Loucy (cell line): ENCODE results near the gene SYNPO2L.
"Not testable (repeated sequence)": the region's sequence is repeated elsewhere in the genome, so short reads cannot be mapped to it uniquely, and the experiment has no call there.

ENCODE experiments used
- H2AFZ ChIP-seq: fragments of 200-600 bp; sonication (generic); 2 replicates; pipeline ENCODE4 v1.6.0; 2016; ENCODE audit warnings: antibody characterized with exemption, mild to moderate bottlenecking, low read length, moderate library complexity
- H3F3A ChIP-seq: fragments of 200-600 bp; 2 replicates; pipeline ENCODE4 v1.6.0; 2016; ENCODE audit warnings: antibody characterized with exemption, low read depth, mild to moderate bottlenecking
- H3K27me3 ChIP-seq: fragments of 200-600 bp; sonication (generic); 2 replicates; pipeline ENCODE4 v1.6.1; 2014; ENCODE audit warnings: low read length, mild to moderate bottlenecking; ENCODE audit not compliant: insufficient read depth, poor library complexity, severe bottlenecking
- H3K36me3 ChIP-seq: fragments of 200-600 bp; sonication (generic); 2 replicates; pipeline ENCODE4 v1.6.1; 2016; ENCODE audit warnings: low read length; ENCODE audit not compliant: insufficient read depth
- H3K4me1 ChIP-seq: fragments of 200-600 bp; sonication (generic); 2 replicates; pipeline ENCODE4 v1.5.1; 2014; ENCODE audit warnings: low read length, mild to moderate bottlenecking; ENCODE audit not compliant: insufficient read depth, poor library complexity, severe bottlenecking
- H3K4me2 ChIP-seq: fragments of 200-600 bp; sonication (generic); 2 replicates; pipeline ENCODE4 v1.6.0; 2014; ENCODE audit warnings: antibody characterized with exemption, low read length, low read depth, mild to moderate bottlenecking; ENCODE audit not compliant: poor library complexity, severe bottlenecking
- H3K4me3 ChIP-seq: fragments of 200-600 bp; sonication (generic); 2 replicates; pipeline ENCODE4 v1.5.1; 2014; ENCODE audit warnings: low read length, mild to moderate bottlenecking, mixed read lengths; ENCODE audit not compliant: poor library complexity, severe bottlenecking
- H3K79me2 ChIP-seq: fragments of 200-600 bp; sonication (generic); 2 replicates; pipeline ENCODE4 v1.6.1; 2014; ENCODE audit warnings: low read length; ENCODE audit not compliant: insufficient read depth
- H3K9ac ChIP-seq: fragments of 200-600 bp; sonication (generic); 2 replicates; pipeline ENCODE4 v1.6.0; 2014; ENCODE audit warnings: mild to moderate bottlenecking, low read depth, low read length, moderate library complexity; ENCODE audit not compliant: poor library complexity, severe bottlenecking
- H3K9me2 ChIP-seq: fragments of 200-600 bp; sonication (generic); replicated peaks from 2 replicates; pipeline ENCODE4 v1.6.1; 2016; ENCODE audit warnings: low read depth, low read length, mixed read lengths
- H3K9me3 ChIP-seq: fragments of 200-600 bp; sonication (generic); 2 replicates; pipeline ENCODE4 v1.6.1; 2014; ENCODE audit warnings: mild to moderate bottlenecking, antibody characterized with exemption, low read length, low read depth; ENCODE audit not compliant: insufficient read depth
- H4K20me1 ChIP-seq: fragments of 200-600 bp; sonication (generic); 2 replicates; pipeline ENCODE4 v1.6.0; 2014; ENCODE audit warnings: antibody characterized with exemption, low read length, mild to moderate bottlenecking; ENCODE audit not compliant: insufficient read depth, poor library complexity, severe bottlenecking

SYNPO2L gene

DNA sequence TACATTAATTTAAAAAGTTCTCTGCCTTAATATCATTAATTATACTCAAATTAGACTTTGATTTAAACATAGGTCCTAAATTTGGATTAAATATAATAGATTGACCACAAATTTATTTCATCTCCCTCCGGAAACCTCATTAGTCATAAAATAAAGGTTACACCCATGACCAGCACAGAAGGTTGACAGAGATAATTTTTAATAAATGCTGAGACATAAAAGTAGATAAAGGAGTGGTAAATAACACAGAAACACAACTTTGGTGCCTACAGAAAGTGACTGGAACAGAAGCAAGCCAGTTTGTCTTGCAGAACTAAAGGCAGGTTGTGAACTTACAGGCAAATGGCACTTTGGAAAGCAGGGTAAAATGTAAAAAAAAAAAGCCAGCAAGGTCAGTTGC, 31.8 kb upstream of the SYNPO2L start:
- not testable (repeated sequence) for H3K79me2 ChIP-seq, H3K9ac ChIP-seq, H4K20me1 ChIP-seq, H3F3A ChIP-seq, H3K36me3 ChIP-seq, H3K9me2 ChIP-seq, H3K27me3 ChIP-seq, H3K9me3 ChIP-seq, H3K4me2 ChIP-seq, H3K4me1 ChIP-seq, H3K4me3 ChIP-seq, H2AFZ ChIP-seq

DNA sequence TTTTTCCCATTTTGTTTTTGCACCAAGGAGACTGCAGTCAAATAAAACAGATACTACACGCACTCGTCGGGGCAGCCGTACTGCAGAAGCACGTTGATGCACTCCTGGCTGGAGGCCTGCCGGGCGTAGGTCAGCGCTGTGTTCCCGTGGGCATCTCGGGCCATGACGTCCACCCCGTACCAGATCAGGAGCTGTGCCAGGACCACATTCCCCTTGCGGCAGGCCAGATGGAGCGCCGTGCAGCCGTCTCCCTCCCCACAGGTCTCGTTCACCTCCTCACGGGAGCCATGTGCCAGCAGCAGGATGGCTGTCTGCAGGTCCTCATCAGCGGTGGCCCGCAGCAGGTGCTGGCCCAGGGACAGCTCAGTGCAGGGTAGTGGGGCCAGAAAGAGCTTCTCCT, 18.7 kb upstream of the SYNPO2L start:
- H3K9me2 ChIP-seq, H3K4me1 ChIP-seq, H2AFZ ChIP-seq, H3K36me3 ChIP-seq, H3K4me3 ChIP-seq, H3K27me3 ChIP-seq, H3K9ac ChIP-seq, H4K20me1 ChIP-seq, H3K79me2 ChIP-seq, H3K9me3 ChIP-seq, H3K4me2 ChIP-seq, H3F3A ChIP-seq: not testable (repeated sequence)

DNA sequence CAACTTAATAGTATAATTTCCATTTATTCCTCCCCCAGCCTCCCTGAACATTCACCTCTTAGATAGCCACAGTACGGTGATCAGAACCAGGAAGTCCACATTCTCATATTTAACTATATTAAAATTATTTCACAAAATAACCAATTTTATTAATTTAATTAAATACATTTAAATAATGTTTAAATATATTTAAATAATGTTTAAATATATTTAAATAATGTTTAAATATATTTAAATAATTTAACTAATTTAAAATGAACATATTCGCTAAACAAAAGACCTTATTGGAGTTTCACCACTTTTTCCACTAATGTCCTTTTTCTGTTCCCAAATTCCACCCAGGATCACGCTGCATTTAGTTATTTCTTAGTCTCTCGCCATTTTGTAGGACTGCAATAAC, 12.5 kb upstream of the SYNPO2L start:
- H3K4me1 ChIP-seq, H2AFZ ChIP-seq, H3K4me2 ChIP-seq, H3F3A ChIP-seq, H3K9me2 ChIP-seq, H3K9ac ChIP-seq, H4K20me1 ChIP-seq, H3K9me3 ChIP-seq, H3K27me3 ChIP-seq, H3K79me2 ChIP-seq, H3K36me3 ChIP-seq, H3K4me3 ChIP-seq: not testable (repeated sequence)

DNA sequence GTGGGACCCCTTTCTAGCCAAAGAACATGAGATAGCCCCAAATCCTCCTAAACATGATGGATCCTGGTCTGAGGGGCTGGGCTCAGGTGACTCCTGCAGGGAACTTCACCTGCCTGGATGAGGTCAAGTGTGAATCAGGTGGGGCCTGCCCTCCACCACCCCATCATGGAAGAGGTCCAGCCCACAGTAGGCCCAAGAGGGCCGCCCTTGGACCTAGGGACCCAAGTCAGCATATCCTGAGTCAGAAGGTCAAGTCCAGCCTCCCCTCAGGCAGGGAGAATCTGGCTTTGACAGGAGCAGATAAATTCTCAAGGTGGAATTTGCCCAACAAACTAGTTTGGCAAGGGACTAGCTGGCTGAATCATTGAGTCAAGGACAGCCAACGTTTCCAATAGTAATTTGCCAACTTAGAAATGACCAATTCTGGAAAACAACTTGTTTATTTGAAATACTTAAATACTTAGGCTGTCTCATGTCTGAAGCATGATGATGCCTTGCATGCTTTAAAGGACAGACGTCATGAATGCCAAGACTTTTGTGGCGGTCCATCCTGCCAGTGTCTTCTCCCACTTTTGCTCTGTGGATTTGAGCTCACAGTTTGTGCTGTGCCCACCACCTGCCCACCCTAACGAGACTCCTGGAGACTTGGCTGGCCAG, 10.5 kb upstream of the SYNPO2L start:
- H4K20me1 ChIP-seq, H3K9ac ChIP-seq, H2AFZ ChIP-seq, H3K4me1 ChIP-seq, H3K9me2 ChIP-seq, H3K9me3 ChIP-seq, H3F3A ChIP-seq, H3K4me2 ChIP-seq, H3K36me3 ChIP-seq, H3K79me2 ChIP-seq, H3K27me3 ChIP-seq, H3K4me3 ChIP-seq: not testable (repeated sequence)

DNA sequence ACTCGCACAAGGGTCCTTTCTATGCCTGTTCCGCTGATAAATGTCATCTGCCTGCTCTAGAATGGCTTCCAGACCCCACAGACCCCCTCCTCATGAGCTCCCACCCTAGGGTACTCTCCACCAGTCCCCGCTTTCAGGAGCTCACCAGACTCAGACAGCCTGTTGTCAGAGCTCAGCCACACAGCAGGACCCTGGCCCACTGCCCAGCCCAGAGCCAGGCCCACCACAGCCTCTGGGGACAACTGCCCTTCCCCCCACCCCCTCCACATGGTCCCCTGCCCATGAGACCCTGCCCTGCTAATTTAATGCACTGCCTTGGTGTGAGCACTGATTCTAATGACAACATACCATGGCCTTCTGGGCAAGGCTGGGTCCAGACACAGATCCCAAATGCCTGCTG, 9.8 kb upstream of the SYNPO2L start:
- H3K27me3 ChIP-seq, H4K20me1 ChIP-seq, H3K9ac ChIP-seq, H3K36me3 ChIP-seq, H3K4me2 ChIP-seq, H3K4me1 ChIP-seq, H3K9me3 ChIP-seq, H3K79me2 ChIP-seq, H3K4me3 ChIP-seq, H3K9me2 ChIP-seq, H3F3A ChIP-seq, H2AFZ ChIP-seq: not testable (repeated sequence)

DNA sequence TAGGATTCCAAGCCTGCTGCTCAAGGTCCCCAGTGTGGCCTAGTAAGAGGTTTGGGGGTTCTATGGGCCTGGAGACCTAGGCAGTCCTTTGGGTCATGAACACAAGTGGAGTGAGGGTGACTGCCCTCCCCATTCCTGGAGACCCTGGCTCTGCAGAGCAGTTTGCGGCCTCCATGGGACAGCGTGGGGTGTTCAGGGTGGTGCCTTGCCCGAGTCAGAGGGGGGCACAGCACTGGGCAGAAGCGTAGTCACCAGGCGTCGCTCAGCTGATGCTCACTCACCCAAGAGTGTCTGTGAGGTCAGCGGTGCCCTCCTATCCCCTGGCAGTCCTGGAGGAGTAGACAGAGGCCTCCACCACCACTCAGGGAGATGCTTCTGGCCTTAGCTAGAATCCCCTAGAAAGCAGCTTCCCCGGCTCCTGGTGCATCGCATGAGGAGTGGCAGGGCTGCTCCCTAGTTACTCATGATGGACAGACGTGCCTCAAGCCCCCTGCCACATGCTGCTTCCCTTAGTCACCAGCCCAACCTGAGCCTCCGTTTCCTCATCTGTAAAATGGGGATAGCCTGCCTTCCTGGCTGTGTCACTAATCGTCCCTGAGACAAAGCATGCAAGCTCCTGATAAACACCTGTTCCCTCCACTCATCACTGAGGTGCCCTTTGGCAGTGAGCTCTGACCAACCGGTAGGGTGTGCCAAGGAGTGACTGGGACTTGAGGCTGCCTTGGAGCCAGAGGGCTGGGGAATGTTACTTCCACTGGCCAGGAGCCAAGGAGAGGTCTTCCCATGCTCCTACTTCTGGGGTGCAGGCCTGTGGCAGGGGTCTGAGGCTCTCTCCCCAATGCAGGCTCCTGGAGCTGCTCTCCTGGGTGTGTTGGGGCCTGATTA, 8.6 kb upstream of the SYNPO2L start:
- not testable (repeated sequence) for H3K4me2 ChIP-seq, H3K27me3 ChIP-seq

DNA sequence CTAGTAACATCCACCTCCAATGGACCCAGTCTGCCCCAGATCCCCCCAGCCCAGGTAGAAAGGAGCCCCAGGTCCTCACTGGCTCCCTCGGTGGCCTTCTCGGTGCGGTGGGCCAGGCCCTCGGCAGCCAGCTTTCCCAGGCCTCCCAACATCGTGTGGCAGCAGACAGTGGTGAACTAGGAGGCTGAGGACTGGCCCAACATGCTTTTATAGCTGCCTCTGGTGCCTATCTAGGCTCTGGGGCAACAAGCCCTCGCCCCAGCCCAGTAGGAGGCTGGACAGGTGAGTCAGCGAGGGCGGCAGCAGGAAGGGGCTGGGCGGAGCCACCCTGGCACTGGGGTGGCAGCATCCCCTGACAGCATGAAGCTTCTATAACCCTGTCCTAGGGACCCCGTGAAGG, 7.8 kb upstream of the SYNPO2L start:
- H3K27me3 ChIP-seq, H3K36me3 ChIP-seq, H3K4me1 ChIP-seq, H2AFZ ChIP-seq, H3K4me3 ChIP-seq, H4K20me1 ChIP-seq, H3K9me2 ChIP-seq, H3F3A ChIP-seq, H3K9me3 ChIP-seq, H3K79me2 ChIP-seq, H3K9ac ChIP-seq, H3K4me2 ChIP-seq: not testable (repeated sequence)

More for the DNA sequence above, 8.6 kb upstream of the SYNPO2L start:
- H3K9ac ChIP-seq, H4K20me1 ChIP-seq, H3K79me2 ChIP-seq, H2AFZ ChIP-seq, H3K9me3 ChIP-seq, H3K4me1 ChIP-seq, H3K4me3 ChIP-seq, H3F3A ChIP-seq, H3K36me3 ChIP-seq, H3K9me2 ChIP-seq: not testable (repeated sequence)
